Left hindlimb (tissue), 1 donor: ENCODE measurements around the gene CFD.
A peak's percentile ranks its signal among the peaks of the same experiment; 100 is the strongest.
"Not testable (repeated sequence)": the region's sequence is repeated elsewhere in the genome, so short reads cannot be mapped to it uniquely, and the experiment has no call there.

Source experiments
- DNase-seq: peaks from one replicate; pipeline ENCODE4 v3.0.0-alpha.2; 2018

CFD gene

GRCh38 chr19:853014-853585 is 6.4 kb upstream of the CFD start:
- no peak for DNase-seq

DNA sequence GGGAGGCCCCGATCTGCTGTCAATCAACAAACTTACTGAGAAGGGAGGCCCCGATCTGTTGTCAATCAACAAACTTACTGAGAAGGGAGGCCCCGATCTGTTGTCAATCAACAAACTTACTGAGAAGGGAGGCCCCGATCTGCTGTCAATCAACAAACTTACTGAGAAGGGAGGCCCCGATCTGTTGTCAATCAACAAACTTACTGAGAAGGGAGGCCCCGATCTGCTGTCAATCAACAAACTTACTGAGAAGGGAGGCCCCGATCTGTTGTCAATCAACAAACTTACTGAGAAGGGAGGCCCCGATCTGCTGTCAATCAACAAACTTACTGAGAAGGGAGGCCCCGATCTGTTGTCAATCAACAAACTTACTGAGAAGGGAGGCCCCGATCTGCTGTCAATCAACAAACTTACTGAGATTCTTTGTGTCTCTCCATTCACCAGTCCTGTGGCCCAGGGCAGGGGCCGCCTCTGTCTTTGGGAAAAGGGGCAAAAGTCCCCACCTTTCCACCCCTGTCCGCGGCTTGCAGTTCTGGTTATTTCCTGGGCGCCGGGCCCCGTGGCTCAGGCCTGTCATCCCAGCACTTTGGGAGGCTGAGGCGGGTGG is 5.7 kb upstream of the CFD start:
- DNase-seq: not testable (repeated sequence)

GRCh38 chr19:854549-854948 is 4.9 kb upstream of the CFD start:
- no peak for DNase-seq

- no peak for DNase-seq
These were observed 4.3 kb upstream of the CFD start for GRCh38 chr19:855142-855541.

DNA sequence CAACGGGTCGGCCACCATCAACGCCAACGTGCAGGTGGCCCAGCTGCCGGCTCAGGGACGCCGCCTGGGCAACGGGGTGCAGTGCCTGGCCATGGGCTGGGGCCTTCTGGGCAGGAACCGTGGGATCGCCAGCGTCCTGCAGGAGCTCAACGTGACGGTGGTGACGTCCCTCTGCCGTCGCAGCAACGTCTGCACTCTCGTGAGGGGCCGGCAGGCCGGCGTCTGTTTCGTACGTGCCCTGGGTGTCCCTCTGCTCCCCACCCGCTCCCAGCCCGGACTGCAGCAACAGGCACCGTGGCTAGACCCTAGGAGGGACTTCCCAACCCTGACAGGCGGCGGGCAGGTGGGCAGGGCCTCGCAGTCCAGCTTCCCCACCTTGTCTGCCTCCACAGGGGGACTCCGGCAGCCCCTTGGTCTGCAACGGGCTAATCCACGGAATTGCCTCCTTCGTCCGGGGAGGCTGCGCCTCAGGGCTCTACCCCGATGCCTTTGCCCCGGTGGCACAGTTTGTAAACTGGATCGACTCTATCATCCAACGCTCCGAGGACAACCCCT is 3.8 kb upstream of the CFD start:
- no peak for DNase-seq

- DNase-seq: no peak
These were observed 1.2 kb upstream of the CFD start for GRCh38 chr19:858284-858683.

- no peak for DNase-seq
These were observed 1.8 kb downstream of the CFD start for GRCh38 chr19:861141-861755.

GRCh38 chr19:861756-862580 is 2.5 kb downstream of the CFD start:
- no peak for DNase-seq

- DNase-seq: no peak
These were observed 3.3 kb downstream of the CFD start for GRCh38 chr19:862581-863314.

DNA sequence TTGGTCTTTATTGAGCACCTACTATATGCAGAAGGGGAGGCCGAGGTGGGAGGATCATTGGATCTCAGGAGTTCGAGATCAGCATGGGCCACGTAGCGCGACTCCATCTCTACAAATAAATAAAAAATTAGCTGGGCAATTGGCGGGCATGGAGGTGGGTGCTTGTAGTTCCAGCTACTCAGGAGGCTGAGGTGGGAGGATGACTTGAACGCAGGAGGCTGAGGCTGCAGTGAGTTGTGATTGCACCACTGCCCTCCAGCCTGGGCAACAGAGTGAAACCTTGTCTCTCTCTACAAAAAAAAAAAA is 3.8 kb downstream of the CFD start:
- no peak for DNase-seq

DNA sequence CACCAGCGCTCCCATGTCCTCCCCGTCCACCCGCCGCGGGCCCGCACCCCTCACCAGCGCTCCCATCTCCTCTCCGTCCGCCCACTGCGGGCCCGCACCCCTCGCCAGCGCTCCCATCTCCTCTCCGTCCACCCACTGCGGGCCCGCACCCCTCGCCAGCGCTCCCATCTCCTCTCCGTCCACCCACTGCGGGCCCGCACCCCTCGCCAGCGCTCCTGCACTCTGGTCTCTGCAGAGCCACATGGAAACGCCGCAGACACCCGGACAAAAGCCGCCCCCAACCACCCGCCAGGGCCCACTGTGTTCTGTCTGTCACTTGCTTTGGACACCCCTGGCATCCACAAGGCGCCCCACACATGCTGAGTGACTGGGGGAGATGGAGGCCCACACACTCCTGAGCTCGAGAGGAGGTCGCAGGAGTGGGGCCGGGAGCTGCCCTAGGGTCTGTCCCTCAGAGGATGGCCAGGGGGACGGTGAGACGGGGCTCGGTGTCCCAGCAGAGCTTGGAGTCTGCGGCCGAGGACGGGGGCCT is 7.4 kb downstream of the CFD start:
- no peak for DNase-seq

DNA sequence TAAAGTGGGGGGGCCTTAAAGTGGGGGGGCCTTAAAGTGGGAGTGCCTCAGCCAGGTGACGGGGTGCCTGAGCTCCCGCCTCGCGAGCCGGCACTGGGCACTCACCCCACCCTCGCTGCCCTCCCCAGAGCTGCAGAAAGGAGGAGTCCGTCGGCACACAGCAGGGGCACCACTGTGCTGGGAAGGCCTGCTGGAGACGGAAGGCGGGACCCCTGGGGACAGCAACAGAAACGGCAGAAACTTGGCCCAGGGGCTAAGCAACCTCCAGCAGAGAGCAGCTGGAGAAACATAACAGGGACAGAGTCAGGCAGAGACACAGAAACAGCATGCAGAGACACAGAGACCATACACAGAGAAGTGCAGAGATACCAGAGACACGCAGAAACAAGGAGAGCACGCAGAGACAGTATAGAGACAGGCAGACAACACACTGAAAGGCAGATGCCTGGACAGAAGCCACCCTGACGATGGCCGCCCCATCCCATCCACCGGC is 7.9 kb downstream of the CFD start:
- DNase-seq: no peak

DNA sequence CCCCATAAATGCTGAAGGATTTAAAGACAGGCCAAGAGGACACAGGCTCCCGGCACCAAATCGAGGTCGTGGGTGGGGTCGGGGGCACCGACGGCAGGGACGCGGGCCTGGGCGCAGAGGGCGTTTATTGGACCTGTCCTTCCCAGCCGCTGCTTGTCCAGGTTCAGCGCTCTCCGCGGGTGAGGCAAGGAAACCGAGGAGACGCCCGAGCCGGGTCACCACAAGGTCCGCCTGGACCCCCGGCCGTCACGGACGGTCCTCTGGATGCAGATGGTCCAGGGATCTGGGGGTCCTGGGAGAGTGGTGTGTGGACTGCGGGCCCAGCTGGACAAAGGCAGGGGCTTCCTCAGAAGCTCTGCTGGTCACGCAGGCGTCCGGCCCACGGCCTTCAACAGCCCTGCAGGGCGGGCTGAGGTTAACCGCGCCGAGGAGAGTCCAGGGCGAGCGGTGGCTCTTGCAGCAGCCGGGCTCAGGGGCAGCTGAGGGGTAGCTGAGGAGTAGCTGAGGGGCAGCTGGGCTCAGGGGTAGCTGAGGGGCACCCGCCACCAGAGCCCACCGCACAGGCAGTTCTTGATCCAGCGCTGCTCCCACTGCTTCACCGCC is 8.5 kb downstream of the CFD start:
- DNase-seq: no peak

GRCh38 chr19:868458-869244 is 9.2 kb downstream of the CFD start:
- no peak for DNase-seq

- peak; percentile 70 for DNase-seq
These were observed 10.0 kb downstream of the CFD start for GRCh38 chr19:869245-870177.

- no peak for DNase-seq
These were observed 10.8 kb downstream of the CFD start for GRCh38 chr19:870314-870713.

DNA sequence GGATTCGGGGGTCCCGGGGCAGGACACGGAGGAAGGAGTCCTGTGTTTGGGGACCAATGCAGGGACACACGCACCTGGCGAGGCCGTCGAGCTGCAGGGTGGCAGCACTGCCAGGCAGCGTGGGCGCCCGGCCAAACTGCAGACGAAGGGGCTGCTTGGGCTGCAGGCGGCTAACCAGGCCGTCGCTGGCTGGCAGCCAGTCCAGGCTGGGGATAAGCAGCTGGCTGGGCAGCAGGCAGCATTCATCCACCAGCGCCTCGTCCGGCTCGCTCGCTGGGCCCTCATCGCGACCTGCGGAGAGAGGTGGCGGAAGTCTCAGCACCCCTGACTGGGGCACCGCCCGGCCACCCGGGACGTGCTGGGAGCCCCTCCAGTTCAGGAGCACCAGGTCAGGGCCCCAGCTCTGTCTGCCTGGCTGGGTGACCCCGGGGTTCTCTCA is 11.5 kb downstream of the CFD start:
- no peak for DNase-seq

GRCh38 chr19:871446-872265 is 12.2 kb downstream of the CFD start:
- no peak for DNase-seq
